ENCODE data around the gene MPP3. TPM values are rescaled to one million over a fixed set of nuclear protein-coding genes. Genes with fewer than 3 reads are reported as not detected.

MPP3 gene
- total and polyA plus RNA-seq, 2 donors (not counting 1 experiment from before 2014, with no cell fraction given), result 0.16 TPM; not detected in 1

GRCh38 chr17:43782913-43783680 is 49.8 kb downstream of the MPP3 start:
- CTCF ChIA-PET, result interaction anchor here (0.9 kb wide), 1 partner anchor 16 kb away, joined by 3 read pairs; no protein-coding TSS in a partner anchor
- Mint-ChIP-seq H3K27ac (no peak overlapping the region), H3K4me3 (no peak overlapping the region), H3K9me3 (ENCODE audit: insufficient read depth) (no peaks in the 10 kb centered on the region), H3K4me1 (peaks cover 4% of the 10 kb centered on the region), H3K27me3 (peaks cover 45% of the 10 kb centered on the region)
- DNase-seq (no peak), ATAC-seq (ENCODE audit: low read depth) (no peak)
- intact Hi-C loops (cut with micrococcal nuclease), result no loop called here
- no peaks in the 10 kb centered on the region for H3K36me3 ChIP-seq (replicated peaks in 1 of 2; ENCODE audit: control extremely low read depth in 1 of 2, control insufficient read depth in 1 of 2, extremely low read depth in 1 of 2, insufficient read depth in 2 of 2, low read length in 1 of 2)
- 83% methylated on average over 13 of the region's 15 CpGs for WGBS (ENCODE audit: insufficient coverage)
- no peak overlapping the region for H3K9ac ChIP-seq (ENCODE audit: low read length)
- H3K27ac ChIP-seq (ENCODE audit: low read length in 2 of 2), result no peak overlapping the region
- H4K20me1 ChIP-seq (ENCODE audit: control insufficient read depth, insufficient read depth, low read length, poor library complexity, severe bottlenecking), result no peaks in the 10 kb centered on the region
- H3K27me3 ChIP-seq (replicated peaks in 1 of 4; ENCODE audit: control extremely low read depth in 1 of 4, control insufficient read depth in 3 of 4, insufficient read depth in 4 of 4, low read length in 3 of 4), result peaks cover 0 to 33% (median 12%) of the 10 kb centered on the region in 4 experiments
- no peak overlapping the region for H3K4me3 ChIP-seq (ENCODE audit: control extremely low read depth in 1 of 5, extremely low read depth in 1 of 5, insufficient read depth in 1 of 5, low read depth in 2 of 5, low read length in 4 of 5)
- H3K4me1 ChIP-seq (ENCODE audit: control insufficient read depth in 2 of 2, insufficient read depth in 2 of 2, low read length in 2 of 2), result peaks cover 6 to 10% of the 10 kb centered on the region in 2 donors
- H3K9me3 ChIP-seq (ENCODE audit: control extremely low read depth in 1 of 3, control insufficient read depth in 2 of 3, insufficient read depth in 1 of 3, low read length in 2 of 3), result no peaks in the 10 kb centered on the region
- TF ChIP-seq CTCF (IDR thresholded peaks at IDR 0.05), result no peak
- no peak for TF ChIP-seq EZH2 (IDR thresholded peaks at IDR 0.05; ENCODE audit: borderline replicate concordance, insufficient read depth, low read depth, low read length, poor library complexity, severe bottlenecking)
- H2AFZ ChIP-seq (ENCODE audit: insufficient read depth, low read depth, low read length, poor library complexity, severe bottlenecking), result no peak overlapping the region
- no peaks in the 10 kb centered on the region for H3K79me2 ChIP-seq (ENCODE audit: control insufficient read depth, insufficient read depth, low read length)
- POLR2A ChIA-PET, result no interaction called here
- no peak overlapping the region for H3K4me2 ChIP-seq (replicated peaks; ENCODE audit: low read depth, low read length, poor library complexity, severe bottlenecking)

- POLR2A ChIA-PET, result no interaction called here
- no peaks in the 10 kb centered on the region for H3K9me3 Mint-ChIP-seq (ENCODE audit: insufficient read depth)
- H3K9me3 ChIP-seq (ENCODE audit: control extremely low read depth in 1 of 3, control insufficient read depth in 2 of 3, insufficient read depth in 1 of 3, low read length in 2 of 3), result no peaks in the 10 kb centered on the region
- H3K9ac ChIP-seq (ENCODE audit: low read length), result peak within 1 kb of the TSS; percentile 94
- intact Hi-C loops (cut with micrococcal nuclease), result no loop called here
- WGBS (ENCODE audit: insufficient coverage), result 18% methylated on average over 6 of the region's 7 CpGs
- CTCF ChIA-PET, result no interaction called here
- peak within 1 kb of the TSS; percentile 72 for H3K27ac Mint-ChIP-seq
- peak within 1 kb of the TSS in 1 of 2 donors; percentile 46 for H3K27ac ChIP-seq (ENCODE audit: low read length in 2 of 2)
- TF ChIP-seq CTCF (IDR thresholded peaks at IDR 0.05), result no peak
- TF ChIP-seq EZH2 (IDR thresholded peaks at IDR 0.05; ENCODE audit: borderline replicate concordance, insufficient read depth, low read depth, low read length, poor library complexity, severe bottlenecking), result no peak
- H3K4me3 Mint-ChIP-seq, result peak within 1 kb of the TSS; percentile 81
- ATAC-seq (ENCODE audit: low read depth), result no peak
- peak within 1 kb of the TSS; percentile 87 for H2AFZ ChIP-seq (ENCODE audit: insufficient read depth, low read depth, low read length, poor library complexity, severe bottlenecking)
- H3K27me3 Mint-ChIP-seq, result peaks cover 43% of the 10 kb centered on the region
- H3K27me3 ChIP-seq (replicated peaks in 1 of 4; ENCODE audit: control extremely low read depth in 1 of 4, control insufficient read depth in 3 of 4, insufficient read depth in 4 of 4, low read length in 3 of 4), result peaks cover 0 to 33% (median 12%) of the 10 kb centered on the region in 4 experiments
- no peak for DNase-seq
- H3K79me2 ChIP-seq (ENCODE audit: control insufficient read depth, insufficient read depth, low read length), result peaks cover 3% of the 10 kb centered on the region
- H3K36me3 ChIP-seq (replicated peaks in 1 of 2; ENCODE audit: control extremely low read depth in 1 of 2, control insufficient read depth in 1 of 2, extremely low read depth in 1 of 2, insufficient read depth in 2 of 2, low read length in 1 of 2), result no peaks in the 10 kb centered on the region
- H3K4me2 ChIP-seq (replicated peaks; ENCODE audit: low read depth, low read length, poor library complexity, severe bottlenecking), result peak within 1 kb of the TSS; percentile 91
- peaks cover 9% of the 10 kb centered on the region for H3K4me1 Mint-ChIP-seq
- no peaks in the 10 kb centered on the region for H4K20me1 ChIP-seq (ENCODE audit: control insufficient read depth, insufficient read depth, low read length, poor library complexity, severe bottlenecking)
- peak within 1 kb of the TSS; percentile 26 to 83 (median 80) for H3K4me3 ChIP-seq (ENCODE audit: control extremely low read depth in 1 of 5, extremely low read depth in 1 of 5, insufficient read depth in 1 of 5, low read depth in 2 of 5, low read length in 4 of 5)
- peaks cover 6 to 14% of the 10 kb centered on the region in 2 donors for H3K4me1 ChIP-seq (ENCODE audit: control insufficient read depth in 2 of 2, insufficient read depth in 2 of 2, low read length in 2 of 2)
Observed at GRCh38 chr17:43780135-43780534, 52.8 kb downstream of the MPP3 start, which contains the start of gene CFAP97D1. Gene CFAP97D1 (plus strand): TSS chr17:43780435. CDS start chr17:43780463, 28 bp downstream.
